GM12878 (cell line): Measurements from ENCODE around the gene CACNG4. TPM values are rescaled to one million over a fixed set of nuclear protein-coding genes. Genes with fewer than 3 reads are reported as not detected.

Experiments used
- ATAC-seq: fragments of 200-7000 bp; cut with Tn5 transposase; 3 replicates; pipeline ENCODE4 v1.9.1; 2020; ENCODE audit warnings: mild to moderate bottlenecking, moderate library complexity
- BruUV-seq: library from RNA; stranded (reverse); fragments of 400-500 nt; replicated peaks from 2 replicates; lab custom pipeline; 2021; lab: Mats Ljungman, UMichigan
- CTCF ChIA-PET: fragments of 300-600 bp; sonication (Branson Sonifier 250); formaldehyde crosslinking; extraction: SDS; loops from one replicate; lab custom pipeline; 2021; ENCODE audit warnings: inconsistent platforms; lab: Yijun Ruan, JAX
- POLR2A ChIA-PET: fragments of 350-600 bp; formaldehyde crosslinking; extraction: SDS; loops from one replicate; lab custom pipeline; 2021; ENCODE audit warnings: inconsistent platforms; lab: Charles Lee
- RAD21 ChIA-PET: fragments of 300-600 bp; sonication (Branson Sonifier 250); formaldehyde crosslinking; loops from one replicate; lab custom pipeline; 2023; ENCODE audit warnings: antibody characterized with exemption; ENCODE audit not compliant: unreplicated experiment; lab: Charles Lee
- SMC1A ChIA-PET: fragments of 300-600 bp; sonication (Branson Sonifier 250); formaldehyde crosslinking; loops from one replicate; lab custom pipeline; 2023; ENCODE audit not compliant: unreplicated experiment, uncharacterized antibody; lab: Charles Lee
- DNase-seq: peaks from one replicate; pipeline ENCODE4 v3.0.0-alpha.2; 2011; ENCODE audit warnings: low read depth, low spot score
- FAIRE-seq: peaks from 3 replicates; lab custom pipeline; 2011; peaks lifted over from hg19 to GRCh38; lab: Jason Lieb, UNC
- H2AFZ ChIP-seq: 2 replicates; pipeline ENCODE4 v1.6.0; 2011; ENCODE audit warnings: low read depth, low read length, control low read depth; ENCODE audit not compliant: control insufficient read depth
- H3K27ac ChIP-seq: 2 replicates; pipeline ENCODE4 v1.5.1; 2011; ENCODE audit warnings: control low read depth; ENCODE audit not compliant: control insufficient read depth, insufficient read depth
- H3K27me3 ChIP-seq, 2 experiments: replicated peaks in 1 of 2; 2 replicates each; pipeline versions ENCODE4 v1.6.0 to v1.6.1; 2011; ENCODE audit warnings: low read length in 1 of 2; ENCODE audit not compliant: control insufficient read depth in 2 of 2, insufficient read depth in 2 of 2
- H3K36me3 ChIP-seq, 2 experiments: 2 replicates each; pipeline ENCODE4 v1.5.1; 2011; ENCODE audit warnings: low read length in 1 of 2; ENCODE audit not compliant: control insufficient read depth in 2 of 2, insufficient read depth in 2 of 2
- H3K4me1 ChIP-seq: 2 replicates; pipeline ENCODE4 v1.6.1; 2011; ENCODE audit warnings: mild to moderate bottlenecking, low read length, moderate library complexity, mixed read lengths; ENCODE audit not compliant: control insufficient read depth, insufficient read depth
- H3K4me2 ChIP-seq: 2 replicates; pipeline ENCODE4 v1.6.0; 2011; ENCODE audit warnings: control low read depth; ENCODE audit not compliant: control insufficient read depth, insufficient read depth
- H3K4me3 ChIP-seq: fragments of 200-600 bp; sonication (generic); 2 replicates; pipeline ENCODE4 v1.5.1; 2016
- H3K79me2 ChIP-seq: 2 replicates; pipeline ENCODE4 v1.6.0; 2011; ENCODE audit warnings: low read length; ENCODE audit not compliant: control insufficient read depth, insufficient read depth
- H3K9ac ChIP-seq: 2 replicates; pipeline ENCODE4 v1.8.0; 2011; ENCODE audit warnings: low read length, control low read depth, mixed read lengths; ENCODE audit not compliant: control insufficient read depth, insufficient read depth
- H3K9me3 ChIP-seq: replicated peaks from 3 replicates; pipeline ENCODE4 v1.5.1; 2011; ENCODE audit warnings: mild to moderate bottlenecking, low read length; ENCODE audit not compliant: control insufficient read depth, insufficient read depth
- H4K20me1 ChIP-seq: 2 replicates; pipeline ENCODE4 v1.6.0; 2011; ENCODE audit not compliant: control insufficient read depth, insufficient read depth
- JUND ChIP-seq: IDR thresholded peaks from 2 replicates; pipeline ENCODE4 v1.6.1; 2012; ENCODE audit warnings: low read depth, mild to moderate bottlenecking, low read length, improper control_type of control experiment, moderate library complexity
- KLF5 ChIP-seq: fragments of 450-650 bp; IDR thresholded peaks from 2 replicates; pipeline ENCODE4 v1.6.1; 2014; ENCODE audit warnings: mild to moderate bottlenecking; ENCODE audit not compliant: partially characterized antibody
- MTA2 ChIP-seq: fragments of 450-650 bp; IDR thresholded peaks from 2 replicates; pipeline ENCODE4 v1.6.1; 2016; ENCODE audit warnings: low read depth, mild to moderate bottlenecking, moderate library complexity
- MYC ChIP-seq: IDR thresholded peaks from 2 replicates; pipeline ENCODE4 v1.6.1; 2011; ENCODE audit warnings: mild to moderate bottlenecking, low read length, moderate library complexity, inconsistent platforms; ENCODE audit not compliant: insufficient read depth, insufficient replicate concordance, insufficient read length, severe bottlenecking
- NFIC ChIP-seq: IDR thresholded peaks from 2 replicates; pipeline ENCODE4 v1.6.1; 2012; ENCODE audit warnings: low read depth, mild to moderate bottlenecking, inconsistent platforms, low read length, moderate library complexity
- PML ChIP-seq: IDR thresholded peaks from 2 replicates; pipeline ENCODE4 v1.6.1; 2012; ENCODE audit warnings: low read length, inconsistent platforms
- POLR2A ChIP-seq: IDR thresholded peaks from 2 replicates; pipeline ENCODE4 v1.6.1; 2011; ENCODE audit warnings: low read depth, mild to moderate bottlenecking, low read length
- ZNF384 ChIP-seq: IDR thresholded peaks from 2 replicates; pipeline ENCODE4 v1.6.1; 2012; ENCODE audit warnings: low read depth, mild to moderate bottlenecking, low read length, improper control_type of control experiment, borderline replicate concordance
- WGBS: methylation state at CpG from one replicate; pipeline ENCODE4 v1.1.6; 2016; ENCODE audit warnings: low lambda C conversion rate; ENCODE audit not compliant: insufficient replicate concordance, insufficient coverage; ENCODE audit errors: missing lambda C conversion rate; 5-methylcytosine and 5-hydroxymethylcytosine counted together
- in situ Hi-C: fragments of 300-500 bp; cut with MboI; formaldehyde crosslinking; loops from 9 replicates; pipeline ENCODE4 v1.14.3; 2018; ENCODE audit warnings: mixed read lengths
- intact Hi-C: fragments of 100-400 bp; cut with micrococcal nuclease; formaldehyde crosslinking; loops from one replicate; pipeline ENCODE4 v1.14.2; 2022; ENCODE audit not compliant: unreplicated experiment
- polyA plus RNA-seq, 11 experiments: library from polyadenylated mRNA; depleted of rRNA in 4 of 11; unstranded in 6 of 11; stranded (reverse) in 5 of 11; fragments of >200 nt; fragmentation: Nextera tagmentation in 4 of 11; fragmentation: Illumina TruSeq in 1 of 11; extraction: Ambion mirVana in 4 of 11; extraction: Trizol in 1 of 11; gene quantifications; 1 replicate in 1 of 11; 2 replicates in 10 of 11; pipeline versions ENCODE4 v1.2.1 to v1.2.3, GENCODE V29; 2011 to 2016; ENCODE audit warnings: inconsistent platforms in 2 of 11, missing spikeins in 2 of 11, low read depth in 1 of 11
- total RNA-seq, 4 experiments: library from RNA; depleted of rRNA in 3 of 4; stranded (reverse); fragments of >200 nt in 3 of 4; fragmentation: Illumina TruSeq in 1 of 4; extraction: Trizol in 1 of 4; gene quantifications; 2 replicates each; pipeline versions ENCODE4 v1.2.1 to v1.2.3, GENCODE V29; 2013 to 2021
- TF ChIP-seq, protein P1 (sequence below): fragments of 450-650 bp; IDR thresholded peaks from 2 replicates; pipeline ENCODE4 v1.6.1; 2017; ENCODE audit warnings: mild to moderate bottlenecking, moderate library complexity
- TF ChIP-seq, protein P2 (sequence below): IDR thresholded peaks from 2 replicates; pipeline ENCODE4 v1.6.1; 2012; ENCODE audit warnings: improper control_type of control experiment, low read depth, low read length; ENCODE audit not compliant: insufficient replicate concordance

CACNG4 gene
- total and polyA plus RNA-seq, 10 of the 15 experiments (the other 5 are each of a cell fraction or from before 2014, with no cell fraction given) = 0.08 TPM; not detected in 8

DNA sequence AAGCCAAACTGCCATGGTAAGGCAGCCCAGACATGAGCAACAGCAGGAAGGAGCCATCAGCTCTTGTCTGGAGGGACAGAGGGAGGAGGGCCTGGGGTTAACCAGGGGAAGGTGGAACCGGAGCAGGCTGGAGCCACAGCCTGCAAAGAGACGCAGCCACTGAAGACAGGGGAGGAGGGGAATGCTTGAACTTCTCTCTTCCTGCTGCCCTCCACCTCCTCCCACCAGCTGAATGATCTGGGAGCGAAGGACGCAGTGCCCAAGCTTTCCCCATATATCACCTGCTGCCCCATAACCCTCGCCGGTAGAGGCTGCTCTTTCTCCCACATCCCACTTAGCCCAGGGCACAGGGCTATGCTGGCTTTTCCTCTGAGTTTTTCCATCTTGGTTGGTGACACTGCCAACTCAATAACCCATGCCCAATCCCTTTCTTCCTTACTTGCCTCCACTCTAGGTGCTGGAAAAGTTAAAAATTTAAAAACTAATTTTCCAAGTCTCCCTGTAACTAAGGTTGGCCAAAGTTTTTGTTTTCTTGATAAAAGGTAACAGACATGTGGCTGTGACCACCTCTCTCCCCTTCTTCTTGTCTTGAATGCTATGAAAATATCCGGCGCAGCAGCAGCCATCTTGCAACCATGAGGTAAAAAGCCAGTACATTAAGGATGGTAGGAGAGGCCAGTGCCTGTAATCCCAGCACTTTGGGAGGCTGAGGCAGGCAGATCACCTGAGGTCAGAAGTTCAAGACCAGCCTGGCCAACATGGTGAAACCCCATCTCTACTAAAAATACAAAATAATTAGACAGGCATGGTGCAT is 21.8 kb upstream of the CACNG4 start (continued):
- TF ChIP-seq, protein P1, sequence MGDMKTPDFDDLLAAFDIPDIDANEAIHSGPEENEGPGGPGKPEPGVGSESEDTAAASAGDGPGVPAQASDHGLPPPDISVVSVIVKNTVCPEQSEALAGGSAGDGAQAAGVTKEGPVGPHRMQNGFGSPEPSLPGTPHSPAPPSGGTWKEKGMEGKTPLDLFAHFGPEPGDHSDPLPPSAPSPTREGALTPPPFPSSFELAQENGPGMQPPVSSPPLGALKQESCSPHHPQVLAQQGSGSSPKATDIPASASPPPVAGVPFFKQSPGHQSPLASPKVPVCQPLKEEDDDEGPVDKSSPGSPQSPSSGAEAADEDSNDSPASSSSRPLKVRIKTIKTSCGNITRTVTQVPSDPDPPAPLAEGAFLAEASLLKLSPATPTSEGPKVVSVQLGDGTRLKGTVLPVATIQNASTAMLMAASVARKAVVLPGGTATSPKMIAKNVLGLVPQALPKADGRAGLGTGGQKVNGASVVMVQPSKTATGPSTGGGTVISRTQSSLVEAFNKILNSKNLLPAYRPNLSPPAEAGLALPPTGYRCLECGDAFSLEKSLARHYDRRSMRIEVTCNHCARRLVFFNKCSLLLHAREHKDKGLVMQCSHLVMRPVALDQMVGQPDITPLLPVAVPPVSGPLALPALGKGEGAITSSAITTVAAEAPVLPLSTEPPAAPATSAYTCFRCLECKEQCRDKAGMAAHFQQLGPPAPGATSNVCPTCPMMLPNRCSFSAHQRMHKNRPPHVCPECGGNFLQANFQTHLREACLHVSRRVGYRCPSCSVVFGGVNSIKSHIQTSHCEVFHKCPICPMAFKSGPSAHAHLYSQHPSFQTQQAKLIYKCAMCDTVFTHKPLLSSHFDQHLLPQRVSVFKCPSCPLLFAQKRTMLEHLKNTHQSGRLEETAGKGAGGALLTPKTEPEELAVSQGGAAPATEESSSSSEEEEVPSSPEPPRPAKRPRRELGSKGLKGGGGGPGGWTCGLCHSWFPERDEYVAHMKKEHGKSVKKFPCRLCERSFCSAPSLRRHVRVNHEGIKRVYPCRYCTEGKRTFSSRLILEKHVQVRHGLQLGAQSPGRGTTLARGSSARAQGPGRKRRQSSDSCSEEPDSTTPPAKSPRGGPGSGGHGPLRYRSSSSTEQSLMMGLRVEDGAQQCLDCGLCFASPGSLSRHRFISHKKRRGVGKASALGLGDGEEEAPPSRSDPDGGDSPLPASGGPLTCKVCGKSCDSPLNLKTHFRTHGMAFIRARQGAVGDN = no peak
- TF ChIP-seq PML (no peak), NFIC (no peak), POLR2A (no peak), MTA2 (no peak)

DNA sequence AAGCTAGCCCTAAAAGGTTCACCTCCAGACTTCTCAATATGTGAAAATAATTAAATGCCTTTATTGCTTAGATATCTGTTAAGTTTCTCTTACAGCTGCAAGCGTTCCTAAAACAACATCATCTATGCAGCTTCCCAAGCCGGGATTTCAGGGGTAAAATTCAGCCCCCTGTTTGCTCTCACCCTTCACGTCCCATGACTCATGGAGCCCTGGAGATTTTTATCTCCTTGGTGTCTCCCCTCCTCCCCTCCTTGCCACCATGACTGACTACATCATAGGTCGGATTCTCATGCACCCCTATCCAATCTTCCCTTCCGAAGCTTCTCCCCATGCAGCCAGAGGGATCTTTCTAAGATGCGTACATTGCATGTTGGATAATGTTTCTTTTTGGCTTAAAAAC is 21.0 kb upstream of the CACNG4 start:
- in situ Hi-C loops = no loop called here
- SMC1A ChIA-PET = interaction anchor here (1.2 kb wide), 1 partner anchor 14 kb away, joined by 3 read pairs; no protein-coding TSS in a partner anchor
- FAIRE-seq = no peak
- TF ChIP-seq JUND = no peak
- TF ChIP-seq, protein P2, sequence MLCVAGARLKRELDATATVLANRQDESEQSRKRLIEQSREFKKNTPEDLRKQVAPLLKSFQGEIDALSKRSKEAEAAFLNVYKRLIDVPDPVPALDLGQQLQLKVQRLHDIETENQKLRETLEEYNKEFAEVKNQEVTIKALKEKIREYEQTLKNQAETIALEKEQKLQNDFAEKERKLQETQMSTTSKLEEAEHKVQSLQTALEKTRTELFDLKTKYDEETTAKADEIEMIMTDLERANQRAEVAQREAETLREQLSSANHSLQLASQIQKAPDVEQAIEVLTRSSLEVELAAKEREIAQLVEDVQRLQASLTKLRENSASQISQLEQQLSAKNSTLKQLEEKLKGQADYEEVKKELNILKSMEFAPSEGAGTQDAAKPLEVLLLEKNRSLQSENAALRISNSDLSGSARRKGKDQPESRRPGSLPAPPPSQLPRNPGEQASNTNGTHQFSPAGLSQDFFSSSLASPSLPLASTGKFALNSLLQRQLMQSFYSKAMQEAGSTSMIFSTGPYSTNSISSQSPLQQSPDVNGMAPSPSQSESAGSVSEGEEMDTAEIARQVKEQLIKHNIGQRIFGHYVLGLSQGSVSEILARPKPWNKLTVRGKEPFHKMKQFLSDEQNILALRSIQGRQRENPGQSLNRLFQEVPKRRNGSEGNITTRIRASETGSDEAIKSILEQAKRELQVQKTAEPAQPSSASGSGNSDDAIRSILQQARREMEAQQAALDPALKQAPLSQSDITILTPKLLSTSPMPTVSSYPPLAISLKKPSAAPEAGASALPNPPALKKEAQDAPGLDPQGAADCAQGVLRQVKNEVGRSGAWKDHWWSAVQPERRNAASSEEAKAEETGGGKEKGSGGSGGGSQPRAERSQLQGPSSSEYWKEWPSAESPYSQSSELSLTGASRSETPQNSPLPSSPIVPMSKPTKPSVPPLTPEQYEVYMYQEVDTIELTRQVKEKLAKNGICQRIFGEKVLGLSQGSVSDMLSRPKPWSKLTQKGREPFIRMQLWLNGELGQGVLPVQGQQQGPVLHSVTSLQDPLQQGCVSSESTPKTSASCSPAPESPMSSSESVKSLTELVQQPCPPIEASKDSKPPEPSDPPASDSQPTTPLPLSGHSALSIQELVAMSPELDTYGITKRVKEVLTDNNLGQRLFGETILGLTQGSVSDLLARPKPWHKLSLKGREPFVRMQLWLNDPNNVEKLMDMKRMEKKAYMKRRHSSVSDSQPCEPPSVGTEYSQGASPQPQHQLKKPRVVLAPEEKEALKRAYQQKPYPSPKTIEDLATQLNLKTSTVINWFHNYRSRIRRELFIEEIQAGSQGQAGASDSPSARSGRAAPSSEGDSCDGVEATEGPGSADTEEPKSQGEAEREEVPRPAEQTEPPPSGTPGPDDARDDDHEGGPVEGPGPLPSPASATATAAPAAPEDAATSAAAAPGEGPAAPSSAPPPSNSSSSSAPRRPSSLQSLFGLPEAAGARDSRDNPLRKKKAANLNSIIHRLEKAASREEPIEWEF = no peak
- no peak for TF ChIP-seq MYC
- no peak for TF ChIP-seq KLF5
- no peak for TF ChIP-seq ZNF384

More for the DNA sequence above, 21.0 kb upstream of the CACNG4 start:
- Histone ChIP-seq H3K4me1 (no peaks in the 10 kb centered on the region), H3K79me2 (no peaks in the 10 kb centered on the region), H3K27ac (no peak overlapping the region), H2AFZ (no peak overlapping the region), H3K9me3 (no peaks in the 10 kb centered on the region), H3K27me3 (peaks cover 1 to 3% of the 10 kb centered on the region in 2 experiments; a peak in 3 of 4 replicates), H4K20me1 (no peaks in the 10 kb centered on the region), H3K36me3 (no peaks in the 10 kb centered on the region), H3K4me3 (no peak overlapping the region), H3K4me2 (no peak overlapping the region), H3K9ac (no peak overlapping the region)
- ChIA-PET CTCF (no interaction called here), POLR2A (no interaction called here), RAD21 (interaction anchor here (0.9 kb wide), 1 partner anchor 138 kb away, joined by 3 read pairs; no protein-coding TSS in a partner anchor)
- BruUV-seq = no TSS peak
- WGBS = 38% methylated on average over 6 of the region's 6 CpGs
- DNase-seq = no peak
- no peak for ATAC-seq
- intact Hi-C loops = no loop called here
